Pancreas (tissue), 10 donors: Measurements from ENCODE around the gene HSP90AB1. TPM values are rescaled to one million over a fixed set of nuclear protein-coding genes. Genes with fewer than 3 reads are reported as not detected.
A peak's percentile ranks its signal among the peaks of the same experiment; 100 is the strongest.

Source experiments
- ATAC-seq, 4 donors: fragments of 200-7000 bp; cut with Tn5 transposase; one replicate each; pipeline versions ENCODE4 v1.8.0 to v1.9.1; 2020; ENCODE audit warnings: mild to moderate bottlenecking in 4 of 4, moderate library complexity in 4 of 4
- DNase-seq, 6 donors: peaks; one replicate each; pipeline ENCODE4 v3.0.0-alpha.2; 2020
- FAIRE-seq: peaks from 2 replicates; lab custom pipeline; 2012; peaks lifted over from hg19 to GRCh38; lab: Jason Lieb, UNC
- H3K27ac ChIP-seq, 4 donors: fragments of 200-600 bp; sonication (generic); 1 replicate in 3 of 4; 2 replicates in 1 of 4; pipeline versions ENCODE4 v1.5.0 to v1.8.0; 2020
- H3K27me3 ChIP-seq, 4 donors: fragments of 200-600 bp; one replicate each; pipeline ENCODE4 v1.8.0; 2021
- H3K36me3 ChIP-seq, 3 donors: fragments of 200-600 bp; sonication (generic) in 1 of 3; one replicate each; pipeline versions ENCODE4 v1.5.0 to v1.8.0; 2020 to 2021
- H3K4me1 ChIP-seq, 3 donors: fragments of 200-600 bp; one replicate each; pipeline ENCODE4 v1.8.0; 2021
- H3K4me3 ChIP-seq, 4 donors: fragments of 200-600 bp; sonication (generic) in 2 of 4; one replicate each; pipeline versions ENCODE4 v1.5.0 to v1.8.0; 2020 to 2021
- H3K9me3 ChIP-seq, 4 donors: fragments of 200-600 bp; one replicate each; pipeline ENCODE4 v1.8.0; 2021
- WGBS, 2 donors: extraction: QIAGEN DNeasy Blood & Tissue Kit; methylation state at CpG; one replicate each; pipeline ENCODE4 v1.1.7; 2013; 5-methylcytosine and 5-hydroxymethylcytosine counted together
- intact Hi-C, 3 donors: fragments of 100-400 bp; cut with DNase I; formaldehyde crosslinking; loops; one replicate each; pipeline versions ENCODE4 v1.11.1 to v1.14.2; 2022
- polyA plus RNA-seq, 2 donors: library from polyadenylated mRNA; stranded (reverse); fragments of 200-250 nt; gene quantifications; one replicate each; pipeline ENCODE4 v1.2.3, GENCODE V29; 2013
- total RNA-seq, 6 donors: library from RNA; stranded (reverse); fragmentation: NEBNext Ultra II Directional in 4 of 6; extraction: Animal tissue kit (Norgen Biotek cat#: 25700) in 4 of 6; gene quantifications; one replicate each; pipeline versions ENCODE4 v1.2.1 to v1.2.4, GENCODE V29; 2021 to 2023
- TF ChIP-seq, protein P1 (sequence below), 4 donors: fragments of 200-600 bp; sonication (generic) in 3 of 4; IDR thresholded peaks; one replicate each; pipeline versions ENCODE4 v1.5.0 to v1.8.0; 2021; ENCODE audit warnings: antibody characterized with exemption in 4 of 4
- donor health status: healthy with polysubstance abuse.
- donor health status: DM: no; HTN: no; CAD: no; lungs with moderate emphysema.
- donor health status: DM: no; HTN: no; CAD: no.
- donor health status: control.
- donor health status: control.
- donor health status: Bipolar disorder and iron deficiency.
- donor health status: DM: yes; HTN: yes; CAD: no.
- donor health status: DM: no; HTN: no; CAD: no.
- donor health status: DM: no; HTN: no; CAD: no.
- donor health status: DM: yes; HTN: yes; CAD: no.

HSP90AB1 gene
- total and polyA plus RNA-seq, 8 donors = 145 to 577 (median 434) TPM

DNA sequence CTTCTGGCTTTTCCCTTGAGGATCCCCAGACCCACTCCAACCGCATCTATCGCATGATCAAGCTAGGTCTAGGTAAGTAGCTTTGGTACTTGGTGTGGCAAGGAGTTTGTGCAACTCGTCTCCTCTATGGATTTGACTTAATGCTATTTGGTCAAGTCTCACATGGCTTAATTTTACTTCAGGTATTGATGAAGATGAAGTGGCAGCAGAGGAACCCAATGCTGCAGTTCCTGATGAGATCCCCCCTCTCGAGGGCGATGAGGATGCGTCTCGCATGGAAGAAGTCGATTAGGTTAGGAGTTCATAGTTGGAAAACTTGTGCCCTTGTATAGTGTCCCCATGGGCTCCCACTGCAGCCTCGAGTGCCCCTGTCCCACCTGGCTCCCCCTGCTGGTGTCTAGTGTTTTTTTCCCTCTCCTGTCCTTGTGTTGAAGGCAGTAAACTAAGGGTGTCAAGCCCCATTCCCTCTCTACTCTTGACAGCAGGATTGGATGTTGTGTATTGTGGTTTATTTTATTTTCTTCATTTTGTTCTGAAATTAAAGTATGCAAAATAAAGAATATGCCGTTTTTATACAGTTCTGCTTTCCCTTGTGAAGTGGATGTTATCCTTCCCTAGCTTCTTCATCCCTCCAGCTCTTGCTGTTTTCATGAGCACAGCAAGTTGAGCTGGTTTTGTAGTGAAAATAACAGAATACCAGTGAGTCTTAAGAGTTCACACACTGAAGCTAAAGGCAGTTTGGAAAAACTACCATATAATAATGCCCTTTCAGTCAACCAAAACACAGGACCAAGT lies 6.6 kb downstream of the HSP90AB1 start:
- ATAC-seq (no peak), FAIRE-seq (no peak), DNase-seq (peak in 4 of 6 donors; percentile 18 to 53 (median 46))
- H3K4me3 ChIP-seq = no peak overlapping the region
- WGBS, 2 donors = 61 to 67% methylated on average over 10 of the region's 10 CpGs
- TF ChIP-seq, protein P1, sequence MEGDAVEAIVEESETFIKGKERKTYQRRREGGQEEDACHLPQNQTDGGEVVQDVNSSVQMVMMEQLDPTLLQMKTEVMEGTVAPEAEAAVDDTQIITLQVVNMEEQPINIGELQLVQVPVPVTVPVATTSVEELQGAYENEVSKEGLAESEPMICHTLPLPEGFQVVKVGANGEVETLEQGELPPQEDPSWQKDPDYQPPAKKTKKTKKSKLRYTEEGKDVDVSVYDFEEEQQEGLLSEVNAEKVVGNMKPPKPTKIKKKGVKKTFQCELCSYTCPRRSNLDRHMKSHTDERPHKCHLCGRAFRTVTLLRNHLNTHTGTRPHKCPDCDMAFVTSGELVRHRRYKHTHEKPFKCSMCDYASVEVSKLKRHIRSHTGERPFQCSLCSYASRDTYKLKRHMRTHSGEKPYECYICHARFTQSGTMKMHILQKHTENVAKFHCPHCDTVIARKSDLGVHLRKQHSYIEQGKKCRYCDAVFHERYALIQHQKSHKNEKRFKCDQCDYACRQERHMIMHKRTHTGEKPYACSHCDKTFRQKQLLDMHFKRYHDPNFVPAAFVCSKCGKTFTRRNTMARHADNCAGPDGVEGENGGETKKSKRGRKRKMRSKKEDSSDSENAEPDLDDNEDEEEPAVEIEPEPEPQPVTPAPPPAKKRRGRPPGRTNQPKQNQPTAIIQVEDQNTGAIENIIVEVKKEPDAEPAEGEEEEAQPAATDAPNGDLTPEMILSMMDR (IDR thresholded peaks at IDR 0.05) = peak; percentile 5 to 29 (median 7)
- H3K27ac ChIP-seq = no peak overlapping the region
- no peaks in the 10 kb centered on the region for H3K27me3 ChIP-seq
- H3K36me3 ChIP-seq = peaks cover 11 to 62% (median 47%) of the 10 kb centered on the region in 3 donors
- H3K4me1 ChIP-seq = peaks cover 6 to 38% (median 14%) of the 10 kb centered on the region in 3 donors
- intact Hi-C loops = no loop called here
- H3K9me3 ChIP-seq = no peaks in the 10 kb centered on the region

DNA sequence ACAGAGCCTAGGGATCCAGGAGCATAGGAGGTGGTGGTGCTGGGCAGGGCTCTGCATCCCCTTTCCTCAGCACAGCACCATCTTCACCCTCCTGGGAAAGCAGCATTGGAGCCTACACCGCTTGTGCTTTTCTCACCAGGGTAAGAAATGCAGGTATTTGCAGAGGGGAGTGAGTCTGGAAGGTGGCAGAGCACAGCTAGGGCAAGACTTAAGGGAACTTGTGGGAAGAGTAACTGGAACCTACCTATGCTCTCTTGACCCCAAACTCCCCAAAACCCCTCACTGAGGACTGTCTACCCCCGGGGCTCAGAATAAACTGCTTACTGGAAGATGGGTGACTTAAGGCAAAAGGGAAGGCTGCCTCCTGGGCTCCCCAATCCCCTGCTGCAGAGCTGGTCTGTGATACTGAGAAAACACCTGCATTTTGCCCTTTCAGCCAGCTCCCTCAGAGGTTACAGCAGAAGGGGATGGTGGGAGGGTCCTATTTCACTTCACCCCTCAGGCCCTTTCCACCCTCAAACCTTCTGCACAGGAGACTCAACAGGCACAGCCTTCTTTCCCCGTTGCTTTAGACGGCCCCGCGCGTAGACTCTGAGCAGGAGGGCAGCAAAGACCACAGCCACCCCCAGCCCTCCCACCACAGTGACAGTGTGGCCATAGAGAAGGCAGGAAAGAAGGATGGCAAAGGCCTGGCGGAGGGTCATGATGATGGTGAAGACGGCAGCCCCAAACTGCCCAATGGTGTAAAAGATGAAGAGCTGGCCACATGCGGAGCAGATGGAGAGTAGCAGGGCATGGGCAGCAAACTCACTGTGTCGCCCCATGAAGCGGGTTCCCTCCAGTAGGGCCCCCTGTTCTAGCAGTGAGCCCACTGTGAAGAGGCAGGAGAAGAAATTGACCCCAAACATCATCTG lies 7.5 kb downstream of the HSP90AB1 start:
- intact Hi-C loops = no loop called here
- H3K36me3 ChIP-seq = peaks cover 11 to 56% (median 42%) of the 10 kb centered on the region in 3 donors

DNA sequence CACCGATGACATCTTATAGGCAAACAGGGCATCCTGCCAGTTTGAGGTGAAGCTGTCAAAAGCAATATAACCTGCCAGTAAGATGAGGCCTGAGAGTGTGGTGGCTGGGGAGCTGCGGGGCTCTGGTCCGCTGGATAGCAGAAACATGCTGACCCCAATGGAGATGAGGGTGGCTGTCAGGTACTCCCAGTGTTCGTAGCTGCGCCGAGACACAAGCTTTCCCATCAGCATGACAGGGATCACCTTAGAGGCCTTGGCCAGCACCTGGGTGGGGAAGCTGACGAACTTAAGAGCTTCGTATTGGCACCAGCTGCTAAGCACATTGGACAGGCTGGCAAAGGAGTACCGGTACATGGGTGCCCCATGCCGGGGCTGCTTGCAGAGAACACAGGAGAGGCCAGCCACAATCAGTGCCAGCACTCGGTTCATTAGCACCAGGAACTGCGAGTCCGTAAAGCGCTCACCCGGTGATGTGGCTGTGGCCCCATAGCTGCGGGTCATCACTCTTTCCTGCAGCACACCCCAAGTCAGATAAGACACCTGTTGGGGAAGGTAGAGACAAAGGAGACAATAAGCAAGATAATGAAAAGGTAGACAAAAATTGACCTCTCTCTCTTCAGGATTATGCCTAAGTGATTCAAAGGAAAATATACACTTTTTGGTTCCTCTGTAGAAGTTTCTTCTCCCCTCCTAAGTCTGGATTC lies 8.4 kb downstream of the HSP90AB1 start:
- TF ChIP-seq, protein P1 (IDR thresholded peaks at IDR 0.05) = no peak
- FAIRE-seq = no peak
- peaks cover 0 to 23% (median 0%) of the 10 kb centered on the region in 3 donors for H3K4me1 ChIP-seq
- H3K9me3 ChIP-seq = no peaks in the 10 kb centered on the region
- no peak for ATAC-seq
- H3K36me3 ChIP-seq = peaks cover 7 to 48% (median 38%) of the 10 kb centered on the region in 3 donors
- WGBS, 2 donors = 49 to 51% methylated on average over 16 of the region's 16 CpGs
- no peak overlapping the region for H3K4me3 ChIP-seq
- intact Hi-C loops = no loop called here
- DNase-seq = peak in 1 of 6 donors; percentile 75
- H3K27me3 ChIP-seq = no peaks in the 10 kb centered on the region
- H3K27ac ChIP-seq = peak overlapping the region in 1 of 4 donors; percentile 96

More for the DNA sequence above, 7.5 kb downstream of the HSP90AB1 start:
- H3K4me3 ChIP-seq = no peak overlapping the region
- ATAC-seq (no peak), DNase-seq (peak in 1 of 6 donors; percentile 55), FAIRE-seq (no peak)
- H3K9me3 ChIP-seq = no peaks in the 10 kb centered on the region
- TF ChIP-seq, protein P1 (IDR thresholded peaks at IDR 0.05) = no peak
- H3K27me3 ChIP-seq = no peaks in the 10 kb centered on the region
- no peak overlapping the region for H3K27ac ChIP-seq
- WGBS, 2 donors = 75 to 83% methylated on average over 12 of the region's 12 CpGs
- peaks cover 1 to 29% (median 5%) of the 10 kb centered on the region in 3 donors for H3K4me1 ChIP-seq

DNA sequence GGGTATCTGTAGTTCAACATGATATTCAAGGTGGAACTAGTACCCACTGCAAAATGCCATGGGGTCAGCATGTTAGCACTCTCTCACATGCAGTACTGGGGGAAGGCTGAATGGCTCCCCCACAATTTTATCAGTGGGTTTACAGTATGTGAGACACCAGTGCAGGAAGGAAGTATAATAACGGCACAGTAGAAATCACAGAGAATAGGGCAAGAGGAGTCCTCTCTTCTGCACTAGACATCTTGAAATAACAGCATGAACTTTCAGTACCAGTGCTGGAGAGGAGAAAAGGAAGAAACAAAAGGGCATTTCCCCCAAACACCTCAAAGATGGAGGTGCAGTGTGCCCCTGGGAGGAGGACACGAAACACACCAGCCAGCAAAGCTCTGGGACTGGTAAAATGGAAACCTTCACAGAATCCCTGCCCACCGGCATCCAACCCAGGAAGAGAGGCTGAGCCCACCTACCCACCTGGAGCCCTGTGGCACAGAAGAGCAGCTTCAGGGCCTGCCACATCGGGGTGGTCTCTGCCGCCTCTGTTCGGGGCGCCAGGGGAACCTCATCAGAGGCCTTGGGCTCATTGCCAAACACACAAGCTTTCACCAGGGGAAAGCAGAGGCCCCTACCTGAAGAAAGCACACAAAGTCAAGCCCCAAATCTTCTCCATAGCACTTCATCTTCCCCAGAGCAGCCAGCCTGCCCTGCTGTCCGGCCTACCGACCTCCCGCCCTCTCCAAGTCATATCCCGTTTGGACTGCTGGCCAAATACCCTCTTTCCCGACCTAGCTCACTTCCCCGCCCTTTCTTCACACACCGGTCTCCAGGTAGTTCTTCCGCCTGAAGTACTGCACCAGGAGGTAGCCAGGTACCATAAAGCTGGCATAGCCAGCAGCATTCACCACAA lies 9.2 kb downstream of the HSP90AB1 start:
- FAIRE-seq = no peak
- peaks cover 0 to 19% (median 0%) of the 10 kb centered on the region in 3 donors for H3K4me1 ChIP-seq

More for the DNA sequence above, 9.2 kb downstream of the HSP90AB1 start:
- Histone ChIP-seq H3K27me3 (no peaks in the 10 kb centered on the region), H3K36me3 (peaks cover 6 to 39% (median 29%) of the 10 kb centered on the region in 3 donors), H3K9me3 (no peaks in the 10 kb centered on the region), H3K27ac (peak overlapping the region; percentile 81 to 96 (median 90)), H3K4me3 (peak overlapping the region; percentile 79 to 98 (median 94))
- TF ChIP-seq, protein P1 (IDR thresholded peaks at IDR 0.05) = no peak
- WGBS, 2 donors = 14 to 19% methylated on average over 15 of the region's 15 CpGs
- ATAC-seq = peak; percentile 13 to 22 (median 20)
- DNase-seq = peak in 2 of 6 donors; percentile 49 to 71
- intact Hi-C loops = no loop called here
